Stomach (tissue), 9 donors: Measurements from ENCODE around the gene PRC1. TPM values are rescaled to one million over a fixed set of nuclear protein-coding genes. Genes with fewer than 3 reads are reported as not detected.

Experiments
- DNase-seq, 2 donors: peaks; one replicate each; pipeline versions ENCODE4 v3.0.0 to v3.0.0-alpha.2; 2013 to 2019
- H3K27ac ChIP-seq, 5 donors: fragments of 200-600 bp in 4 of 5; sonication (generic) in 4 of 5; one replicate each; pipeline ENCODE4 v1.5.1; 2013 to 2019; ENCODE audit warnings: mild to moderate bottlenecking in 1 of 5, moderate library complexity in 1 of 5
- H3K27me3 ChIP-seq, 3 donors: fragments of 200-600 bp; sonication (generic); one replicate each; pipeline ENCODE4 v1.5.1; 2017 to 2019; ENCODE audit warnings: mixed run types in 1 of 3
- H3K36me3 ChIP-seq, 4 donors: fragments of 200-600 bp; sonication (generic); 1 replicate in 3 of 4; 2 replicates in 1 of 4; pipeline ENCODE4 v1.5.1; 2016 to 2019
- H3K4me1 ChIP-seq, 4 donors: fragments of 200-600 bp; sonication (generic); one replicate each; pipeline ENCODE4 v1.5.1; 2016 to 2019
- H3K4me3 ChIP-seq, 4 donors: fragments of 200-600 bp; sonication (generic) in 3 of 4; one replicate each; pipeline ENCODE4 v1.5.1; 2016 to 2019; ENCODE audit warnings: mild to moderate bottlenecking in 1 of 4
- H3K9me3 ChIP-seq, 4 donors: fragments of 200-600 bp; sonication (generic); one replicate each; pipeline ENCODE4 v1.5.1; 2016 to 2019
- EP300 ChIP-seq: sonication (generic); formaldehyde crosslinking; IDR thresholded peaks from one replicate; pipeline ENCODE4 v1.6.1; 2017; ENCODE audit warnings: antibody characterized with exemption
- POLR2A ChIP-seq, 4 donors: fragments of 450-650 bp; IDR thresholded peaks; one replicate each; pipeline ENCODE4 v1.6.1; 2016; ENCODE audit warnings: antibody characterized with exemption in 4 of 4, control low read depth in 2 of 4, mild to moderate bottlenecking in 1 of 4, moderate library complexity in 1 of 4
- POLR2AphosphoS5 ChIP-seq, 3 donors: sonication (generic); formaldehyde crosslinking; IDR thresholded peaks; one replicate each; pipeline ENCODE4 v1.6.1; 2016; ENCODE audit warnings: antibody characterized with exemption in 3 of 3
- WGBS, 5 donors: extraction: QIAGEN DNeasy Blood & Tissue Kit in 3 of 5; methylation state at CpG; one replicate each; pipeline versions ENCODE4 v1.1.5 to v1.1.7; 2013 to 2018; 5-methylcytosine and 5-hydroxymethylcytosine counted together
- intact Hi-C: fragments of 100-400 bp; cut with DNase I; formaldehyde crosslinking; loops from one replicate; pipeline ENCODE4 v1.15.1; 2023; ENCODE audit warnings: low total_unique reads
- polyA plus RNA-seq, 3 donors: library from polyadenylated mRNA; stranded (reverse); fragments of 200-250 nt; gene quantifications; one replicate each; pipeline ENCODE4 v1.2.3, GENCODE V29; 2013
- total RNA-seq, 5 donors: library from RNA; depleted of rRNA; stranded (reverse); fragments of >200 nt; gene quantifications; one replicate each; pipeline versions ENCODE4 v1.1.0 to v1.2.3, GENCODE V29; 2014 to 2016
- TF ChIP-seq, protein P1 (sequence below), 7 experiments: fragments of 450-650 bp in 4 of 7; fragments of 200-600 bp in 3 of 7; sonication (generic) in 3 of 7; IDR thresholded peaks; one replicate each; pipeline ENCODE4 v1.5.1; 2016 to 2019; ENCODE audit warnings: antibody characterized with exemption in 7 of 7, control low read depth in 2 of 7, mild to moderate bottlenecking in 1 of 7
- donor health status: healthy with polysubstance abuse.
- donor health status: Bipolar disorder and iron deficiency.
- donor health status: healthy.

Gene PRC1
- total and polyA plus RNA-seq, 8 donors = 8.2 to 60.7 (median 24.5) TPM

DNA sequence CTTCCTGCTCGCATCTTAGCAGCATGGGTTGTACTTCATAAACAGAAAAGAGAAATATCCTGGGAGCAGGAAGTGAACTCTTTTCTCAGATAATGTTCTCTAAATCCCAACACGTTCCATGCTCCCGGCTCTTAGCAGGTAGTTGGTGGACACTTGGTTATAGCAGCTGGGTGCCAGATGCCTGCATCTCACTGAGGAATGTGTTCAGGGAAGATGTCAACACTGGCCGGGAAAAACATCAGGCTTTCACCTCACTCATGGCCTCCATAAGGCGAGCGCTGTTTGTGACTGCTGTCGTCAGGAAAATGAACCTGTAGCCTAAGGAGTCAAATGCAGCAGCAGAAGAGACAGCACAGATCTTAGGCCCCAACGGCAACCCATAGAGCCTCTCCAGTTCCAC, 4.4 kb upstream of the PRC1 start:
- WGBS, 5 donors = 83 to 92% (median 88%) methylated on average over 7 to 8 of the region's 8 CpGs
- no peak overlapping the region for H3K4me3 ChIP-seq
- no peaks in the 10 kb centered on the region for H3K27me3 ChIP-seq
- no peaks in the 10 kb centered on the region for H3K9me3 ChIP-seq
- H3K36me3 ChIP-seq = peaks cover 51 to 68% (median 65%) of the 10 kb centered on the region in 4 donors
- no peak overlapping the region for H3K27ac ChIP-seq
- peaks cover 0 to 15% (median 9%) of the 10 kb centered on the region in 4 donors for H3K4me1 ChIP-seq
- DNase-seq = no peak
- TF ChIP-seq POLR2A (IDR thresholded peaks at IDR 0.05) = no peak
- no peak for TF ChIP-seq EP300
- TF ChIP-seq, protein P1, sequence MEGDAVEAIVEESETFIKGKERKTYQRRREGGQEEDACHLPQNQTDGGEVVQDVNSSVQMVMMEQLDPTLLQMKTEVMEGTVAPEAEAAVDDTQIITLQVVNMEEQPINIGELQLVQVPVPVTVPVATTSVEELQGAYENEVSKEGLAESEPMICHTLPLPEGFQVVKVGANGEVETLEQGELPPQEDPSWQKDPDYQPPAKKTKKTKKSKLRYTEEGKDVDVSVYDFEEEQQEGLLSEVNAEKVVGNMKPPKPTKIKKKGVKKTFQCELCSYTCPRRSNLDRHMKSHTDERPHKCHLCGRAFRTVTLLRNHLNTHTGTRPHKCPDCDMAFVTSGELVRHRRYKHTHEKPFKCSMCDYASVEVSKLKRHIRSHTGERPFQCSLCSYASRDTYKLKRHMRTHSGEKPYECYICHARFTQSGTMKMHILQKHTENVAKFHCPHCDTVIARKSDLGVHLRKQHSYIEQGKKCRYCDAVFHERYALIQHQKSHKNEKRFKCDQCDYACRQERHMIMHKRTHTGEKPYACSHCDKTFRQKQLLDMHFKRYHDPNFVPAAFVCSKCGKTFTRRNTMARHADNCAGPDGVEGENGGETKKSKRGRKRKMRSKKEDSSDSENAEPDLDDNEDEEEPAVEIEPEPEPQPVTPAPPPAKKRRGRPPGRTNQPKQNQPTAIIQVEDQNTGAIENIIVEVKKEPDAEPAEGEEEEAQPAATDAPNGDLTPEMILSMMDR (IDR thresholded peaks at IDR 0.05) = no peak
- no peak for TF ChIP-seq POLR2AphosphoS5 (IDR thresholded peaks at IDR 0.05)
- intact Hi-C loops = no loop called here

DNA sequence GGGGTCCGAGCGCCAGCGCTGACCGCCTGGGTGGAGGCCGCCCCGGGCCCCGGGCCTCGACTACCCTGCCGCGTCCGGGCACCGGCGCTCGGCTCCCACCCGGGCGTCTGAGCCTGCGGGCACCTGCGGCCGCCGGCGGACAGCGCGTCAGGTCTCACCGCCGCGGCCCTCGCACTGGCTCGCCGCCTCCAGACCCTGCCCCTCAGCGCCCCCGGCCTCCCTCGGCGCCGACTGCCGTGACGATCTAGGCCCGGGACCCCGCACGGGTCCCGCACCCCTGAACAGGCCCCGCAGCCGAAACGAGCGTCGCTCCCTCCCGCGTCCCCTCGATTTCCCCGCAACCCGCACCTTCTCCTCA, 297 bp downstream of the PRC1 start:
- peak in 1 of 2 donors; percentile 26 for DNase-seq
- no peak for TF ChIP-seq POLR2AphosphoS5 (IDR thresholded peaks at IDR 0.05)
- Histone ChIP-seq H3K36me3 (peaks cover 7 to 21% (median 18%) of the 10 kb centered on the region in 4 donors), H3K27ac (peak overlapping the region; percentile 77 to 97 (median 91)), H3K9me3 (no peaks in the 10 kb centered on the region), H3K4me1 (peaks cover 0 to 23% (median 14%) of the 10 kb centered on the region in 4 donors), H3K27me3 (no peaks in the 10 kb centered on the region), H3K4me3 (peak overlapping the region; percentile 84 to 89 (median 86))
- WGBS, 5 donors = 0 to 1% (median 1%) methylated on average over 29 to 50 of the region's 50 CpGs
- intact Hi-C loops = no loop called here

DNA sequence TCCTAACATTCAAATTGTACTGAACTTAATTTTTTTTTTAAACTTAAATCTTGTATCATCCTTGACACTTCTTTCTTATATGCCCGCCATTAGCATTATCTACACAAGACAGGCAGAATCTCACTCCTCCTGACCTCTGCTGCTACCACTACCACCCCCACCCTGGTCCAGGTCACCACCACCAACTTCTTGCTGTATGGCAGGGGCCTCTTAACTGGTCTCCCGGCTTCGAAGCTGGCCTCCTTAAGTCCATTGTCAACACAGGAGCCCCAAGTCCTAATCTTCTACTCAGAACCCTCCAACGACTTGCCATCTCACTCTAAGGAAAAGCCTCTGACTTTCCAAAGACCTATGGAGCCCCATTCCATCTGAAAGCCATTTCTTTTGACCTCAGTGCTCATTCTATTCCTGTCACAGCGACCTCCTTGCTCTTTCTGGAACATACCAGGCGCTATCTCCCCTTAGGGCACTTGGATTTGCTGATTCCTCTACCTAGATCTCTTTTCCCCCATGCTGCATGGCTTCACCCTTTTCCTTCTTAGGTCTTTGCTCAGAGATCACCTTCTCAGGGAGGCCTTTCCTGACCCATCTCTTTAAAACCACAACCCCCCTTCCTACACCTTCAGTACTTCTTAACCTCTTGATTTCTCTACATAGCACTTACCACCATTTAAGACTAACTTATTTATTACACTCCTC, 2.6 kb downstream of the PRC1 start:
- WGBS, 5 donors = 76 to 87% (median 82%) methylated on average over 6 of the region's 6 CpGs
- Histone ChIP-seq H3K4me1 (peaks cover 0 to 34% (median 16%) of the 10 kb centered on the region in 4 donors), H3K4me3 (no peak overlapping the region), H3K9me3 (no peaks in the 10 kb centered on the region), H3K36me3 (no peaks in the 10 kb centered on the region), H3K27me3 (no peaks in the 10 kb centered on the region), H3K27ac (no peak overlapping the region)
- intact Hi-C loops = no loop called here
- TF ChIP-seq POLR2A (IDR thresholded peaks at IDR 0.05) (no peak), EP300 (no peak), POLR2AphosphoS5 (IDR thresholded peaks at IDR 0.05) (no peak)
- TF ChIP-seq, protein P1 (IDR thresholded peaks at IDR 0.05) = no peak
- peak in 1 of 2 donors; percentile 8 for DNase-seq

DNA sequence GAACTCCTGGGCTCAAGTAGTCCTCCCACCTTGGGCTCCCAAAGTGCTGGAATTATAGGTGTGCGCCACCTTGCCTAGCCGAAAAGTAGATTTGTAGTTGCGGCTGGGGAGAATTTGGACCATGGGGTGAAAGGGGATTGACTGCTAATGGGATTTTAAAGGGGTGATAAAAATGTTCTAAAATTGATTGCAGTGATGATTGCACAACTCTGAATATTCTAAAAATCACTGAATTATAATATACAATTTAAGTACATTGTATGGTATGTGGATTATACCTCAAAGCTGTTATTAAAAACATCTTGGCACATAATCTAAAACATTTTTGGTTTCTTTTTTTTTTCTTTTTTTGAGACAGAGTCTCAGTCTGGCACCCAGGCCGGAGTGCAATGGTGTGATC, 3.9 kb downstream of the PRC1 start:
- Histone ChIP-seq H3K27me3 (no peaks in the 10 kb centered on the region), H3K27ac (no peak overlapping the region), H3K36me3 (no peaks in the 10 kb centered on the region), H3K4me3 (no peak overlapping the region), H3K4me1 (peaks cover 0 to 30% (median 15%) of the 10 kb centered on the region in 4 donors), H3K9me3 (no peaks in the 10 kb centered on the region)
- TF ChIP-seq POLR2A (IDR thresholded peaks at IDR 0.05) (no peak), EP300 (no peak), POLR2AphosphoS5 (IDR thresholded peaks at IDR 0.05) (no peak)
- TF ChIP-seq, protein P1 (IDR thresholded peaks at IDR 0.05) = no peak
- DNase-seq = no peak
- 95 to 100% (median 96%) methylated on average over 4 of the region's 4 CpGs for WGBS, 5 donors
- intact Hi-C loops = no loop called here
